ENCODE data around the gene CACNA1A.
"Not testable (repeated sequence)": the region's sequence is repeated elsewhere in the genome, so short reads cannot be mapped to it uniquely, and the experiment has no call there.

The CACNA1A gene

GRCh38 chr19:13363954-13364353 is 142.3 kb downstream of the CACNA1A start:
- WGBS (ENCODE audit: extremely low coverage, insufficient coverage, low lambda C conversion rate), result no CpG with 5 or more reads among the region's 5 CpGs
- H3K79me2 ChIP-seq (ENCODE audit: control insufficient read depth, insufficient read depth, low read length), result no peaks in the 10 kb centered on the region
- no peak overlapping the region for H2BK5ac ChIP-seq (ENCODE audit: low read length)

GRCh38 chr19:13363245-13363644 is 143.0 kb downstream of the CACNA1A start:
- no peak overlapping the region for H2BK120ac ChIP-seq (ENCODE audit: low read depth, low read length)
- no peaks in the 10 kb centered on the region for H3K27me3 ChIP-seq (ENCODE audit: insufficient read depth, low read length, poor library complexity)
- no peak overlapping the region for H3K4me3 ChIP-seq (ENCODE audit: low read length)
- no peak overlapping the region for H3K23ac ChIP-seq (ENCODE audit: low read length)
- no peak overlapping the region for H3K56ac ChIP-seq (ENCODE audit: low read length)
- no peak overlapping the region for H4K8ac ChIP-seq (ENCODE audit: low read depth, low read length)
- no CpG with 5 or more reads among the region's 7 CpGs for WGBS (ENCODE audit: extremely low coverage, insufficient coverage, low lambda C conversion rate)
- no peak overlapping the region for H3K4me2 ChIP-seq (ENCODE audit: low read length)
- no peak overlapping the region for H3K27ac ChIP-seq (ENCODE audit: low read depth, low read length)
- DNase-seq, result no peak
- no peak overlapping the region for H4K5ac ChIP-seq (ENCODE audit: low read length)
- H3K4ac ChIP-seq (ENCODE audit: low read depth, low read length), result no peak overlapping the region
- H2BK15ac ChIP-seq (replicated peaks; ENCODE audit: low read depth), result no peak overlapping the region
- no peak overlapping the region for H2AK5ac ChIP-seq (ENCODE audit: low read length)
- H3K18ac ChIP-seq (ENCODE audit: low read length), result no peak overlapping the region
- no peaks in the 10 kb centered on the region for H3K36me3 ChIP-seq (ENCODE audit: control insufficient read depth, insufficient read depth, low read length)
- no peaks in the 10 kb centered on the region for H3K79me2 ChIP-seq (ENCODE audit: control insufficient read depth, insufficient read depth, low read length)
- H3K4me1 ChIP-seq (ENCODE audit: control insufficient read depth, low read depth, low read length), result peaks cover 2% of the 10 kb centered on the region
- no peak overlapping the region for H2BK5ac ChIP-seq (ENCODE audit: low read length)
- no peak overlapping the region for H3K9ac ChIP-seq (ENCODE audit: low read length)
- H3K79me1 ChIP-seq (ENCODE audit: low read length), result no peaks in the 10 kb centered on the region

More at GRCh38 chr19:13363954-13364353, 142.3 kb downstream of the CACNA1A start:
- Histone ChIP-seq H4K8ac (ENCODE audit: low read depth, low read length) (no peak overlapping the region), H3K4me3 (ENCODE audit: low read length) (no peak overlapping the region), H3K36me3 (ENCODE audit: control insufficient read depth, insufficient read depth, low read length) (no peaks in the 10 kb centered on the region), H2BK120ac (ENCODE audit: low read depth, low read length) (no peak overlapping the region), H3K9ac (ENCODE audit: low read length) (no peak overlapping the region), H3K27me3 (ENCODE audit: insufficient read depth, low read length, poor library complexity) (no peaks in the 10 kb centered on the region), H3K4me2 (ENCODE audit: low read length) (no peak overlapping the region), H3K4ac (ENCODE audit: low read depth, low read length) (no peak overlapping the region), H3K79me1 (ENCODE audit: low read length) (no peaks in the 10 kb centered on the region), H3K23ac (ENCODE audit: low read length) (no peak overlapping the region), H3K27ac (ENCODE audit: low read depth, low read length) (no peak overlapping the region), H3K18ac (ENCODE audit: low read length) (no peak overlapping the region), H2AK5ac (ENCODE audit: low read length) (no peak overlapping the region), H3K56ac (ENCODE audit: low read length) (no peak overlapping the region), H4K5ac (ENCODE audit: low read length) (no peak overlapping the region), H3K4me1 (ENCODE audit: control insufficient read depth, low read depth, low read length) (peaks cover 2% of the 10 kb centered on the region), H2BK15ac (replicated peaks; ENCODE audit: low read depth) (no peak overlapping the region)
- no peak for DNase-seq

GRCh38 chr19:13362668-13363067 is 143.6 kb downstream of the CACNA1A start:
- no peak overlapping the region for H2AK5ac ChIP-seq (ENCODE audit: low read length)
- no peak overlapping the region for H3K23ac ChIP-seq (ENCODE audit: low read length)
- no peaks in the 10 kb centered on the region for H3K79me1 ChIP-seq (ENCODE audit: low read length)
- no peak overlapping the region for H3K18ac ChIP-seq (ENCODE audit: low read length)
- H3K4ac ChIP-seq (ENCODE audit: low read depth, low read length), result no peak overlapping the region
- H4K5ac ChIP-seq (ENCODE audit: low read length), result no peak overlapping the region
- H2BK15ac ChIP-seq (replicated peaks; ENCODE audit: low read depth), result no peak overlapping the region
- H3K4me2 ChIP-seq (ENCODE audit: low read length), result no peak overlapping the region
- no peaks in the 10 kb centered on the region for H3K36me3 ChIP-seq (ENCODE audit: control insufficient read depth, insufficient read depth, low read length)
- no peaks in the 10 kb centered on the region for H3K79me2 ChIP-seq (ENCODE audit: control insufficient read depth, insufficient read depth, low read length)
- no peak overlapping the region for H2BK120ac ChIP-seq (ENCODE audit: low read depth, low read length)
- H3K27ac ChIP-seq (ENCODE audit: low read depth, low read length), result no peak overlapping the region
- no peak overlapping the region for H4K8ac ChIP-seq (ENCODE audit: low read depth, low read length)
- no peak overlapping the region for H3K4me3 ChIP-seq (ENCODE audit: low read length)
- peaks cover 2% of the 10 kb centered on the region for H3K4me1 ChIP-seq (ENCODE audit: control insufficient read depth, low read depth, low read length)
- H3K27me3 ChIP-seq (ENCODE audit: insufficient read depth, low read length, poor library complexity), result no peaks in the 10 kb centered on the region
- no CpG with 5 or more reads among the region's 11 CpGs for WGBS (ENCODE audit: extremely low coverage, insufficient coverage, low lambda C conversion rate)
- no peak overlapping the region for H2BK5ac ChIP-seq (ENCODE audit: low read length)
- H3K9ac ChIP-seq (ENCODE audit: low read length), result no peak overlapping the region
- H3K56ac ChIP-seq (ENCODE audit: low read length), result no peak overlapping the region
- no peak for DNase-seq

- H3K9ac ChIP-seq (ENCODE audit: low read length); H2BK5ac ChIP-seq (ENCODE audit: low read length); H3K27me3 ChIP-seq (ENCODE audit: insufficient read depth, low read length, poor library complexity); H2BK15ac ChIP-seq (replicated peaks; ENCODE audit: low read depth); H3K27ac ChIP-seq (ENCODE audit: low read depth, low read length); H3K23ac ChIP-seq (ENCODE audit: low read length); H3K79me2 ChIP-seq (ENCODE audit: control insufficient read depth, insufficient read depth, low read length); H4K5ac ChIP-seq (ENCODE audit: low read length); H3K36me3 ChIP-seq (ENCODE audit: control insufficient read depth, insufficient read depth, low read length); H3K4me3 ChIP-seq (ENCODE audit: low read length); H3K79me1 ChIP-seq (ENCODE audit: low read length); DNase-seq; H3K18ac ChIP-seq (ENCODE audit: low read length); H3K4me1 ChIP-seq (ENCODE audit: control insufficient read depth, low read depth, low read length); H3K4ac ChIP-seq (ENCODE audit: low read depth, low read length); H4K8ac ChIP-seq (ENCODE audit: low read depth, low read length); H3K56ac ChIP-seq (ENCODE audit: low read length); H2AK5ac ChIP-seq (ENCODE audit: low read length); H2BK120ac ChIP-seq (ENCODE audit: low read depth, low read length); H3K4me2 ChIP-seq (ENCODE audit: low read length): not testable (repeated sequence)
- WGBS (ENCODE audit: extremely low coverage, insufficient coverage, low lambda C conversion rate), result no CpG with 5 or more reads among the region's 3 CpGs
Measured at GRCh38 chr19:13361726-13362125, 144.6 kb downstream of the CACNA1A start.

- H2BK15ac ChIP-seq (replicated peaks; ENCODE audit: low read depth), result no peak overlapping the region
- H2BK5ac ChIP-seq (ENCODE audit: low read length), result no peak overlapping the region
- no peak overlapping the region for H3K56ac ChIP-seq (ENCODE audit: low read length)
- no peaks in the 10 kb centered on the region for H3K79me1 ChIP-seq (ENCODE audit: low read length)
- no peak overlapping the region for H3K4me2 ChIP-seq (ENCODE audit: low read length)
- H3K27ac ChIP-seq (ENCODE audit: low read depth, low read length), result no peak overlapping the region
- no peaks in the 10 kb centered on the region for H3K36me3 ChIP-seq (ENCODE audit: control insufficient read depth, insufficient read depth, low read length)
- H3K18ac ChIP-seq (ENCODE audit: low read length), result no peak overlapping the region
- H3K4me1 ChIP-seq (ENCODE audit: control insufficient read depth, low read depth, low read length), result no peaks in the 10 kb centered on the region
- H3K9ac ChIP-seq (ENCODE audit: low read length), result no peak overlapping the region
- H4K5ac ChIP-seq (ENCODE audit: low read length), result no peak overlapping the region
- no CpG with 5 or more reads among the region's 9 CpGs for WGBS (ENCODE audit: extremely low coverage, insufficient coverage, low lambda C conversion rate)
- H4K8ac ChIP-seq (ENCODE audit: low read depth, low read length), result no peak overlapping the region
- no peaks in the 10 kb centered on the region for H3K27me3 ChIP-seq (ENCODE audit: insufficient read depth, low read length, poor library complexity)
- H2BK120ac ChIP-seq (ENCODE audit: low read depth, low read length), result no peak overlapping the region
- H3K79me2 ChIP-seq (ENCODE audit: control insufficient read depth, insufficient read depth, low read length), result no peaks in the 10 kb centered on the region
- no peak for DNase-seq
- H3K4me3 ChIP-seq (ENCODE audit: low read length), result no peak overlapping the region
- no peak overlapping the region for H3K4ac ChIP-seq (ENCODE audit: low read depth, low read length)
- no peak overlapping the region for H2AK5ac ChIP-seq (ENCODE audit: low read length)
- H3K23ac ChIP-seq (ENCODE audit: low read length), result no peak overlapping the region
Measured at GRCh38 chr19:13356686-13357280, 149.5 kb downstream of the CACNA1A start.

- H3K23ac ChIP-seq (ENCODE audit: low read length), result no peak overlapping the region
- H3K79me1 ChIP-seq (ENCODE audit: low read length), result no peaks in the 10 kb centered on the region
- H4K8ac ChIP-seq (ENCODE audit: low read depth, low read length), result no peak overlapping the region
- H3K4me2 ChIP-seq (ENCODE audit: low read length), result no peak overlapping the region
- no peaks in the 10 kb centered on the region for H3K4me1 ChIP-seq (ENCODE audit: control insufficient read depth, low read depth, low read length)
- H3K79me2 ChIP-seq (ENCODE audit: control insufficient read depth, insufficient read depth, low read length), result no peaks in the 10 kb centered on the region
- no peak overlapping the region for H3K27ac ChIP-seq (ENCODE audit: low read depth, low read length)
- H3K27me3 ChIP-seq (ENCODE audit: insufficient read depth, low read length, poor library complexity), result no peaks in the 10 kb centered on the region
- no peak overlapping the region for H3K4ac ChIP-seq (ENCODE audit: low read depth, low read length)
- no peak overlapping the region for H2BK120ac ChIP-seq (ENCODE audit: low read depth, low read length)
- H3K56ac ChIP-seq (ENCODE audit: low read length), result no peak overlapping the region
- no peaks in the 10 kb centered on the region for H3K36me3 ChIP-seq (ENCODE audit: control insufficient read depth, insufficient read depth, low read length)
- H2AK5ac ChIP-seq (ENCODE audit: low read length), result no peak overlapping the region
- no peak overlapping the region for H3K18ac ChIP-seq (ENCODE audit: low read length)
- H4K5ac ChIP-seq (ENCODE audit: low read length), result no peak overlapping the region
- no peak overlapping the region for H2BK15ac ChIP-seq (replicated peaks; ENCODE audit: low read depth)
- no peak overlapping the region for H3K9ac ChIP-seq (ENCODE audit: low read length)
- H3K4me3 ChIP-seq (ENCODE audit: low read length), result no peak overlapping the region
- DNase-seq, result no peak
- no CpG with 5 or more reads among the region's 8 CpGs for WGBS (ENCODE audit: extremely low coverage, insufficient coverage, low lambda C conversion rate)
- no peak overlapping the region for H2BK5ac ChIP-seq (ENCODE audit: low read length)
Measured at GRCh38 chr19:13356185-13356584, 150.1 kb downstream of the CACNA1A start.

Measured in mesendoderm (in vitro differentiated cells).